ENCODE data around the gene SLC66A2.

DNA sequence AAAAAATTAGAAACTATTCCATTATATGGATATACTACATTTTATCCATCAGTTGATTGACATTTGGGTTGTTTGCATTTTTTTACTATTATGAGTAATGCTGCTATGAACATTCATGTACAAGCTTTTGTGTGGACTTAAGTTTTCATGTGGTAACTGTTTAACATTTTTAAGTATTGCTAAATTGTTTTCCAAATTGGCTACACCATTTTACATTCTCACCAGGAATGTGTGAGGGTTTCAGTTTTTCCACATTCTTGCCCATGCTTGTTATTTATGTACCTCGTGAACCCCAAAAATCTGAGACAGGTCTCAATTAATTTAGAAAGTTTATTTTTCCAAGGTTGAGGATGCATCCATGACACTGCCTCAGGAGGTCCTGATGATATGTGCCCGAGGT, 40.0 kb upstream of the SLC66A2 start:
- TF ChIP-seq GATA2 (IDR thresholded peaks at IDR 0.05; ENCODE audit: low read depth, low read length): no peak
- no peak for TF ChIP-seq GATA3 (IDR thresholded peaks at IDR 0.05; ENCODE audit: low read depth, low read length)
